ENCODE data around the gene C11orf21. TPM values are rescaled to one million over a fixed set of nuclear protein-coding genes. Genes with fewer than 3 reads are reported as not detected.

Gene C11orf21
- total RNA-seq = not detected in 2 replicates

GRCh38 chr11:2301631-2302305 lies at the start of gene C11orf21, which contains the start of gene TSPAN32:
C11orf21 (minus strand) TSS chr11:2301918; CDS start chr11:2301808, 110 bp downstream.
TSPAN32 (plus strand) TSS chr11:2302013; CDS start chr11:2302150, 137 bp downstream.

DNA sequence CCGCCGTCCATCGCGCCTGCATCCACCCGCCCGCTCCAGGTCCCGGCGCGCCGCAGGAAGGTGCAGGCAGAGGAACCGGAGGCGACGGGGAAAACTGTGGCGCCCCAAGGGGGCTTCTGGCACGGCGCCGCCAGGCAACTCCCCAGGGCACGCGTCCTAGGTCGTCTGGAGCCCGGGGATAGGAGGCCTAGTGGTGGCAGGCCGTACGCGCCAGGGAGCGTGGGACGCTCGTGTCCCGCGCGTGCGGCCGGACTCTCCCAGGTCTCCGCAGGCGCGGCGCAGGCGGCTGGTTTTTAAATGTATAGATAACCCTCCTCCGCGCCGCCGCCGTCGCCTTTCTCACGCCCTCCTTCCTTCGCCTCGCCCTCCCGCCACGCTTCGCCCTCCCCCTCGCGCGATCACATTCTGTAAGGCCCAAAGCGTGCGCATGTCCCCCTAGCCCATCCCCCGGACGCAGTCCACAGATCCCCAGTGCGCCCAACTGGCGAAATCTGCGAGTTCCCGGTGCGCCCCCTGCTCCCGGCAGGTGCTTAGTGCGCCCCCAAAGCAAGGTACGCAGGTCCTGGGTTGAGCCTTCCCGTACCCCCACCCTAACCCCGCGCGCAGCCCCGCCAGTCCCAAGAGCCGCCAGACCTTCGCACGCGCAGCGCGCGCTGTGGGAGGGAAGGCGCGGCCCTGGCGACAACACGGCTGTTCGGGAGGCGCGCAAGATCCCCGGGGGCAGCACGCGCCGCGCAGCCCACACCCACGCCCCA lies 31.2 kb downstream of the C11orf21 start, which contains the start of gene ASCL2:
Gene ASCL2, minus strand, starts transcription at position 267 of the 755 bp plus-strand sequence. Its CDS starts 256 bp downstream, at position 11.

Other genes starting within 250 kb of the C11orf21 start
- gene IGF2, start 162.5 kb downstream of the C11orf21 start, total RNA-seq = 0.11 and 0.25 TPM in 2 replicates
- gene INS, start 140.7 kb downstream of the C11orf21 start, total RNA-seq = not detected in 2 replicates
- not detected in 2 replicates for gene TH, start 130.1 kb downstream of the C11orf21 start, total RNA-seq
- gene ASCL2, start 31.3 kb downstream of the C11orf21 start, total RNA-seq = not detected in 2 replicates
- under 0.01 and 0.12 TPM in 2 replicates for gene TSPAN32, start 95 bp upstream of the C11orf21 start, total RNA-seq
- 223 and 320 TPM in 2 replicates for gene CD81, start 75.4 kb upstream of the C11orf21 start, total RNA-seq
- 54.0 and 65.4 TPM in 2 replicates for gene TSSC4, start 98.8 kb upstream of the C11orf21 start, total RNA-seq
- gene TRPM5, start 142.6 kb upstream of the C11orf21 start, total RNA-seq = not detected in 2 replicates
- gene KCNQ1, start 143.1 kb upstream of the C11orf21 start, total RNA-seq = 0.25 TPM in 1 of 2 replicates, not detected in the other

Data from uterine smooth muscle cell (primary cell).